GM18517 (cell line): ENCODE results near the gene TMEM176B.

ENCODE experiments used
- ATAC-seq: cut with Tn5 transposase; IDR thresholded peaks from one replicate; pipeline ENCODE4 v1.9.1; 2021; ENCODE audit warnings: mild to moderate bottlenecking, moderate library complexity; ENCODE audit not compliant: unreplicated experiment

TMEM176B gene

GRCh38 chr7:150799741-150800580 is at the start of gene TMEM176B:
Gene TMEM176B, minus strand, starts transcription at chr7:150800364. Its CDS starts 3,795 bp downstream, at chr7:150796569.
- ATAC-seq = no peak

GRCh38 chr7:150849204-150849775 is 49.1 kb upstream of the TMEM176B start:
- no peak for ATAC-seq

DNA sequence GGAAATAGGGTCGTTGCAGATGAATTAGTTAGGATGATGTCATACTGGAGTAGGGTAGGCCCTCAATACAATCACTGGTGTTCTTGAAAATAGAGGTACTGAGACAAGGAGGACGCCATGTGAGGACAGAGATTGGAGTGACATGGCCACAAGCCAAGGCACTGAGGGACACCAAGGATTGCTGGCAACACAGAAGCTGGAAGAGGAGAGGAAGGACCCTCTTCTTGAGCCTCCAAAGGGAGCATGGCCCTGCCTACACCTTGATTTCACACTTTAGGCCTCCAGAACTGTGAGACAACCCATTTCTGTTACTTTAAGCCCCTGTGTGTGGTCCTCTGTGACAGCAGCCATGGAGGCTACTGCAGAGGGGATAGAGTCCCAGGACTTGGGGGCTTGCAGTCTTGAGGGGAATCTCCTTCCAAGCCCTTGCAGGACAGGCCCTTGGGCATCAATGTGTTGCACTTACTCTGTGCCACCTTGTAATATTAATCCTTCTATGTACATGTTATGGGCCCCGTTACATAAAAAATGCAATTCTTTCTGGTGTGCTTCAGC is 48.5 kb upstream of the TMEM176B start:
- ATAC-seq = no peak

DNA sequence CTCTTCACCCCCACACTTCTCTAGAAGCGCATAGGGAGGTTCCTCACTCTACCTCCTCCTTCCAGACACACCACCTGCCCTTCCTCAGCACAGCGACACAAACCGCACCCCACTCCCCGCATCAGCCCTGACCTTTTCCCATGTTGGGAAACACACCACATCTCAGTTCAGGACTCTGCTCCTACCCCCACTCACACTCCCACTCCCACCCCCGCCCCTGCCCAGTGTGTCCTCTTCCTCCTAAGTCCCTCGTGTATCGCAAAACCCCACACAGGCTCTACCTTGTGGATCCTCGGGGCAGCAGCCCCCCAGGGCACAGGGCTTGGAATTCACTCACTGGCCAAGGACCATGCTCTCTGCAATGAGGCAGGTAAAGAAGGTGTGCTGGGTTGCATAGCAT is 47.9 kb upstream of the TMEM176B start:
- ATAC-seq = no peak

GRCh38 chr7:150847536-150847935 is 47.4 kb upstream of the TMEM176B start:
- ATAC-seq = no peak

- no peak for ATAC-seq
These were observed 46.3 kb upstream of the TMEM176B start for GRCh38 chr7:150846291-150847115.

- no peak for ATAC-seq
These were observed 45.3 kb upstream of the TMEM176B start for GRCh38 chr7:150845421-150845861.

GRCh38 chr7:150842716-150843115 is 42.6 kb upstream of the TMEM176B start:
- ATAC-seq = no peak

DNA sequence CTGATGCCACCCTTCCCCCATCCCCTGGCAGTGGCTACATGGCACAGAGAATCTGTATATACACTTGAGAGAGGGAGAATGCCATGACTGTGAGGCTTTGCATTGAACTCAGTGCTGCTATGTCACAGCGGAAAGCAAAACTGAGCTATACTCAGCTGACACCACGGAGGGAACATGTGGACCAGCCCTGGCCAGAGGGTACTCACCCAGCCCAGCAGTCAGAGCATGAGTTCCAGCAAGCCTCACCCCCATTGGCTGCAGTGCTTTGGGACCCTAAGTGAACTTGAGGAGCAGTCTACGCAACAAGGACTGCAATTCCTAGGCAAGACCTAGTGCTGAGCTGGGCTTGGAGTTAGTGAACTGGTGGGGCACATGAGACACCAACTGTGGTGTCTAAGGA is 41.9 kb upstream of the TMEM176B start:
- ATAC-seq = no peak

DNA sequence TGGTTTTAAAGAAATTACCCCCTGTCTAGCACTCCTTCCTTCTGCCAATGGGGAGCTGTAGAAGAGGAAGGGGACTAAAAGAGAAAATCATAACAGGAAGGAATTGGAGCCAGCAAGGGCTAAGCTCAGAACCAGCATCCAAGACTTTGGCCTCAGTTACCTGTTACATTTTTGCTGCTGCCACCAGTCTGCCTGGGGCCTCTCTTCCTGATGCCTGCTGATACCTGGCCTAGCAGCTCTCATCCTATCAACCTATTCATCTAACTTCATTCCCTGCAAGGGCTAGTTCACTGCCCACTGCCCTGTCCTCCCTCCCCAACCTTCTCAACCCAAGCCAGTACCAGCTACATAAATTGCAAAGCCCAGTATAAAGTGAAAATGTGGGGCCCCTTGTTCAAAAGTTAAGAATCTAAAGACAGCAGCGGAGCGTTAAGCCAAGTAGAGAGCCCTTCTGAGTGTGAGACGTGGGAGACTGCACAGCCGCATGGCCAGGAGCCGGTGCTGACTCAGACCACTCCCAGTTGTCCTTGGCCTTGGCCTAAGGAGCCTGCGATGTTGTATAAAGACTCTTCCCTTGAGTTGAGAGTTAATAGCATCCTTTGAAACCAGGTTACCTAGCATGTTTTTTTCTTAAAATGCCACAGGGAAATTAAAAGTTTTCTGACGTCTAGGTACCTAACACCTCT is 38.9 kb upstream of the TMEM176B start:
- no peak for ATAC-seq

- ATAC-seq = no peak
These were observed 35.6 kb upstream of the TMEM176B start for GRCh38 chr7:150835702-150836280.

- ATAC-seq = no peak
These were observed 34.9 kb upstream of the TMEM176B start for GRCh38 chr7:150835019-150835418.

GRCh38 chr7:150831851-150832250 is 31.7 kb upstream of the TMEM176B start:
- ATAC-seq = no peak

GRCh38 chr7:150830937-150831336 is 30.8 kb upstream of the TMEM176B start:
- no peak for ATAC-seq

DNA sequence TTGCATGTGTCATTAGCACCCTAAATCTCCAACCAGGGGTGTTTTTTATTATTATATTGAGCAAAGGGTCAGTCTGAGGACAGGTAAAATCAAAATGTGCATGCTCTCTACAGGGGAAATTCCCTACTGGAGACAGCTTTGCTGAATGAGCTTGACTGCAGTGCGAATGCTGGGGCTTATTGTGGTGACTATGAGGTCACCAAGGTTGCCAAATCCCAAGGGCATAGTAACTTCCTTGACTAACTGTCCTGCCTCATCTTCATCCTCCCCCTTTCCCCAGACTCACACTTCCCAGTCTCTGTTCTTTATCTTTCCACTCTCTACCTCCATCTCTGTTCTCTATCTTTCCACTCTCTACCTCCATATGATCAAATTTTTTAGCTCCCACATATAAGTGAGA is 29.3 kb upstream of the TMEM176B start:
- no peak for ATAC-seq

GRCh38 chr7:150828384-150828783 is 28.2 kb upstream of the TMEM176B start:
- no peak for ATAC-seq

GRCh38 chr7:150826061-150826849 is 26.1 kb upstream of the TMEM176B start:
- ATAC-seq = no peak

DNA sequence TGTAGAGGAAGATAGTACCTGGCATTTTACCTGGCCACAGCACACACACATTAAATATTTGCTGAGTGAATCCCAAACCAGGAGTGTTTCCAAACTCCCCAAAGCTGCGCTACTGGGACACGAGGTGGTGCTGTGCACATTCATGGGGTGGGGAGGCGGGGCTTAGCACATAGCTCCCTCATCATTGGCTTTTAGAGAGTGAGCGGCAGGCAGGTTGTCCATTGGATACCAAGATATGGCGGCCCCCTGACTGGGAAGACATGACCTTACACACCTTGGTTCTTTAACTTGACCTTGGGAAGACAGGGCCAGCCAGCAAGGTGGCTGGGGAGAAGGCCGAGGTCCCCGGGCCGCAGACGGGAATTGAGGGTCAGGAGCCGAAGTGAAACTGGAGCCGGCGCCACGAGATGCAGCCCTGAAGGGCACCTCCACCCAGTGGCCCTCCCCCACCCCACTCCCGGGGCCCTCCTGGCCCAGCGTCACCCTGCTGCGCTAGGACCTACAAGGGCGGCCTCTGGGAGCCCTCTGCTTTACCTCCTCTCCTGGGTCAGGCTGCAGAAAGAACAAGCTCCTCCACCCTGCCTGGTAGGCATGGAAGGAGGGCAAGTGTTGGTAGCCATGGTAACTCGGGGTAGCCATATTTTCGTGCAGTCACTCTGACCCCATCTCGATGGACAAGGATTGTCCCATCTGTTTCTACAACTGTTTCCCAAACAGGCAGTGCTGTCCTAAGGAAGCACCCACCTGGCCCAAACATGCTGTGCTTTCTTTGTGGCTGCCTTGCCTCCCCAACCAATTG is 24.4 kb upstream of the TMEM176B start:
- no peak for ATAC-seq
